Nephron (organoid): ENCODE data around the gene TRAPPC5.

ENCODE experiments used
- H3K27ac Mint-ChIP-seq, 3 experiments: 2 replicates each; pipeline ENCODE4 v1.8.0; 2020; ENCODE audit warnings: mixed read lengths in 3 of 3, mild to moderate bottlenecking in 2 of 3, moderate library complexity in 1 of 3
- H3K27me3 Mint-ChIP-seq: 2 replicates; pipeline ENCODE4 v1.8.0; 2021; ENCODE audit warnings: low read depth, mild to moderate bottlenecking, moderate library complexity, mixed read lengths
- H3K36me3 Mint-ChIP-seq: 2 replicates; pipeline ENCODE4 v1.8.0; 2020; ENCODE audit warnings: low read depth, mixed read lengths
- H3K4me1 Mint-ChIP-seq: 2 replicates; pipeline ENCODE4 v1.8.0; 2020; ENCODE audit warnings: mixed read lengths
- H3K4me3 Mint-ChIP-seq, 3 experiments: 2 replicates each; pipeline ENCODE4 v1.8.0; 2020; ENCODE audit warnings: mild to moderate bottlenecking in 3 of 3, mixed read lengths in 3 of 3, moderate library complexity in 2 of 3
- H3K9me3 Mint-ChIP-seq: 2 replicates; pipeline ENCODE4 v1.8.0; 2020; ENCODE audit warnings: mixed read lengths
- TF ChIP-seq, protein P1 (sequence below), 3 experiments: fragments of 200-600 bp; sonication (generic); IDR thresholded peaks; one replicate each; pipeline ENCODE4 v1.5.0; 2021; ENCODE audit warnings: antibody characterized with exemption in 3 of 3; ENCODE audit not compliant: unreplicated experiment in 3 of 3

Gene TRAPPC5

GRCh38 chr19:7730286-7731217 lies 49.9 kb downstream of the TRAPPC5 start:
- no peaks in the 10 kb centered on the region for H3K36me3 Mint-ChIP-seq
- H3K4me1 Mint-ChIP-seq = no peaks in the 10 kb centered on the region
- TF ChIP-seq, protein P1, sequence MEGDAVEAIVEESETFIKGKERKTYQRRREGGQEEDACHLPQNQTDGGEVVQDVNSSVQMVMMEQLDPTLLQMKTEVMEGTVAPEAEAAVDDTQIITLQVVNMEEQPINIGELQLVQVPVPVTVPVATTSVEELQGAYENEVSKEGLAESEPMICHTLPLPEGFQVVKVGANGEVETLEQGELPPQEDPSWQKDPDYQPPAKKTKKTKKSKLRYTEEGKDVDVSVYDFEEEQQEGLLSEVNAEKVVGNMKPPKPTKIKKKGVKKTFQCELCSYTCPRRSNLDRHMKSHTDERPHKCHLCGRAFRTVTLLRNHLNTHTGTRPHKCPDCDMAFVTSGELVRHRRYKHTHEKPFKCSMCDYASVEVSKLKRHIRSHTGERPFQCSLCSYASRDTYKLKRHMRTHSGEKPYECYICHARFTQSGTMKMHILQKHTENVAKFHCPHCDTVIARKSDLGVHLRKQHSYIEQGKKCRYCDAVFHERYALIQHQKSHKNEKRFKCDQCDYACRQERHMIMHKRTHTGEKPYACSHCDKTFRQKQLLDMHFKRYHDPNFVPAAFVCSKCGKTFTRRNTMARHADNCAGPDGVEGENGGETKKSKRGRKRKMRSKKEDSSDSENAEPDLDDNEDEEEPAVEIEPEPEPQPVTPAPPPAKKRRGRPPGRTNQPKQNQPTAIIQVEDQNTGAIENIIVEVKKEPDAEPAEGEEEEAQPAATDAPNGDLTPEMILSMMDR (IDR thresholded peaks at IDR 0.05; ENCODE audit: unreplicated experiment in 3 of 3) = no peak
- H3K9me3 Mint-ChIP-seq = no peaks in the 10 kb centered on the region
- H3K27me3 Mint-ChIP-seq = peaks cover 86% of the 10 kb centered on the region
- H3K4me3 Mint-ChIP-seq = no peak overlapping the region
- no peak overlapping the region for H3K27ac Mint-ChIP-seq

DNA sequence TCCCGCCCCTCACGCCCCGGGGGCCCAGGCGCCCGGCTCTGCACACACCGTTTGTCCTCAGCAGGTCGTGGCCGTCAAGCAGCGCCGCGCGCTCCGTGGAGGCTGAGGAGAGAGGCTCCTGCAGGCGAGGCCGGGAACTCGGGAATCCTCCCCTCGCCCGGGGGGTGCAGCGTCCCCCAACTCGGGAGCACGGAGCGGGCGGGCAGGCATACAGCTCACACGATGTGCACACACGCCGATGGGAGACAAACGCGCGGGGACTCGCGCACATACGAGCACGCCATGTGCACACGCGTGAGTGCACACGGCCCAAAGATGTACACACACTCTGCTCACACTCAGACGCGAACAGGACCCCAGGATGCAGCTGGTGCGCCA lies 50.6 kb downstream of the TRAPPC5 start:
- H3K27me3 Mint-ChIP-seq = peaks cover 86% of the 10 kb centered on the region
- no peak overlapping the region for H3K4me3 Mint-ChIP-seq
- no peak overlapping the region for H3K27ac Mint-ChIP-seq
- H3K4me1 Mint-ChIP-seq = no peaks in the 10 kb centered on the region
- H3K36me3 Mint-ChIP-seq = no peaks in the 10 kb centered on the region
- H3K9me3 Mint-ChIP-seq = no peaks in the 10 kb centered on the region
- TF ChIP-seq, protein P1 (IDR thresholded peaks at IDR 0.05; ENCODE audit: unreplicated experiment in 3 of 3) = no peak

GRCh38 chr19:7731615-7732014 lies 51.0 kb downstream of the TRAPPC5 start:
- TF ChIP-seq, protein P1 (IDR thresholded peaks at IDR 0.05; ENCODE audit: unreplicated experiment in 3 of 3) = no peak
- Mint-ChIP-seq H3K27ac (no peak overlapping the region), H3K4me3 (no peak overlapping the region), H3K4me1 (no peaks in the 10 kb centered on the region), H3K9me3 (no peaks in the 10 kb centered on the region), H3K27me3 (peaks cover 86% of the 10 kb centered on the region), H3K36me3 (no peaks in the 10 kb centered on the region)

- H3K9me3 Mint-ChIP-seq = no peaks in the 10 kb centered on the region
- no peaks in the 10 kb centered on the region for H3K36me3 Mint-ChIP-seq
- peaks cover 88% of the 10 kb centered on the region for H3K27me3 Mint-ChIP-seq
- H3K27ac Mint-ChIP-seq = no peak within 1 kb of the TSS
- H3K4me1 Mint-ChIP-seq = no peaks in the 10 kb centered on the region
- no peak within 1 kb of the TSS for H3K4me3 Mint-ChIP-seq
- TF ChIP-seq, protein P1 (IDR thresholded peaks at IDR 0.05; ENCODE audit: unreplicated experiment in 3 of 3) = no peak
Observed at GRCh38 chr19:7732045-7732444, 51.4 kb downstream of the TRAPPC5 start, which contains the start of gene CLEC4G. Gene CLEC4G, minus strand, starts transcription at chr19:7732110. Its CDS starts 8 bp downstream, at chr19:7732102.

GRCh38 chr19:7733376-7733775 lies 52.7 kb downstream of the TRAPPC5 start:
- peaks cover 87% of the 10 kb centered on the region for H3K27me3 Mint-ChIP-seq
- TF ChIP-seq, protein P1 (IDR thresholded peaks at IDR 0.05; ENCODE audit: unreplicated experiment in 3 of 3) = no peak

More at GRCh38 chr19:7733376-7733775, 52.7 kb downstream of the TRAPPC5 start:
- no peaks in the 10 kb centered on the region for H3K9me3 Mint-ChIP-seq
- no peaks in the 10 kb centered on the region for H3K36me3 Mint-ChIP-seq
- no peak overlapping the region for H3K27ac Mint-ChIP-seq
- no peak overlapping the region for H3K4me3 Mint-ChIP-seq
- no peaks in the 10 kb centered on the region for H3K4me1 Mint-ChIP-seq
